HG03064 (cell line): ENCODE results near the gene FCN1.

Source experiments
- ATAC-seq: cut with Tn5 transposase; IDR thresholded peaks from one replicate; pipeline ENCODE4 v1.9.1; 2021; ENCODE audit warnings: low read depth; ENCODE audit not compliant: unreplicated experiment

The FCN1 gene

GRCh38 chr9:134937566-134938345 is 20.0 kb upstream of the FCN1 start:
- ATAC-seq = no peak

GRCh38 chr9:134937164-134937555 is 19.4 kb upstream of the FCN1 start:
- ATAC-seq = no peak

GRCh38 chr9:134936346-134937163 is 18.8 kb upstream of the FCN1 start:
- ATAC-seq = no peak

- ATAC-seq = no peak
These were observed 18.1 kb upstream of the FCN1 start for GRCh38 chr9:134935701-134936345.

GRCh38 chr9:134935056-134935640 is 17.4 kb upstream of the FCN1 start:
- ATAC-seq = no peak

GRCh38 chr9:134933076-134933659 is 15.5 kb upstream of the FCN1 start:
- no peak for ATAC-seq

- no peak for ATAC-seq
These were observed 14.9 kb upstream of the FCN1 start for GRCh38 chr9:134932606-134933005.

GRCh38 chr9:134932171-134932570 is 14.5 kb upstream of the FCN1 start:
- no peak for ATAC-seq

- ATAC-seq = peak; percentile 56
These were observed 12.7 kb upstream of the FCN1 start for GRCh38 chr9:134930398-134930797.

- no peak for ATAC-seq
These were observed 11.8 kb upstream of the FCN1 start for GRCh38 chr9:134929193-134930158.

- no peak for ATAC-seq
These were observed 10.9 kb upstream of the FCN1 start for GRCh38 chr9:134928436-134929192.

- no peak for ATAC-seq
These were observed 7.3 kb upstream of the FCN1 start for GRCh38 chr9:134925011-134925511.

GRCh38 chr9:134923466-134923865 is 5.8 kb upstream of the FCN1 start:
- no peak for ATAC-seq

GRCh38 chr9:134922932-134923240 is 5.2 kb upstream of the FCN1 start:
- ATAC-seq = no peak

GRCh38 chr9:134922066-134922931 is 4.6 kb upstream of the FCN1 start:
- ATAC-seq = no peak

GRCh38 chr9:134919303-134919702 is 1.6 kb upstream of the FCN1 start:
- ATAC-seq = no peak

GRCh38 chr9:134918646-134919045 is 934 bp upstream of the FCN1 start:
- no peak for ATAC-seq

GRCh38 chr9:134916161-134916665 is 1.5 kb downstream of the FCN1 start:
- no peak for ATAC-seq
